H1 (cell line): Measurements from ENCODE around the gene MRM2. TPM values are rescaled to one million over a fixed set of nuclear protein-coding genes. Genes with fewer than 3 reads are reported as not detected.

ENCODE experiments used
- CTCF ChIA-PET: fragments of 300-600 bp; sonication (Branson Sonifier 250); formaldehyde crosslinking; loops from one replicate; lab custom pipeline; 2021; ENCODE audit not compliant: partially characterized antibody; lab: Charles Lee
- POLR2A ChIA-PET: fragments of 300-600 bp; sonication (Branson Sonifier 250); formaldehyde crosslinking; loops from one replicate; lab custom pipeline; 2021; ENCODE audit warnings: inconsistent platforms; ENCODE audit not compliant: partially characterized antibody; lab: Charles Lee
- DNase-seq, 2 experiments: peaks; one replicate each; pipeline versions ENCODE4 v3.0.0 to v3.0.0-alpha.2; 2010 to 2022; ENCODE audit warnings: low spot score in 2 of 2, low read depth in 1 of 2, mixed read lengths in 1 of 2
- FAIRE-seq: peaks from 2 replicates; lab custom pipeline; 2011; peaks lifted over from hg19 to GRCh38; lab: Jason Lieb, UNC
- H2AFZ ChIP-seq: 2 replicates; pipeline ENCODE4 v1.8.1; 2012; ENCODE audit warnings: low read length, inconsistent platforms
- H2AK5ac ChIP-seq: 2 replicates; pipeline ENCODE4 v1.6.1; 2013; ENCODE audit warnings: low read depth, low read length
- H2BK120ac ChIP-seq: replicated peaks from 2 replicates; pipeline ENCODE3; 2013; ENCODE audit warnings: low read depth, low read length, inconsistent platforms
- H2BK12ac ChIP-seq: 2 replicates; pipeline ENCODE4 v1.6.1; 2013; ENCODE audit warnings: low read depth, low read length
- H2BK15ac ChIP-seq: 2 replicates; pipeline ENCODE4 v1.6.1; 2013; ENCODE audit warnings: low read length
- H2BK20ac ChIP-seq: 2 replicates; pipeline ENCODE4 v1.6.1; 2013; ENCODE audit warnings: low read length
- H2BK5ac ChIP-seq: 2 replicates; pipeline ENCODE4 v1.6.1; 2013; ENCODE audit warnings: low read depth, low read length
- H3K14ac ChIP-seq: 2 replicates; pipeline ENCODE4 v1.6.1; 2013; ENCODE audit warnings: inconsistent platforms; ENCODE audit not compliant: insufficient read length
- H3K18ac ChIP-seq: 2 replicates; pipeline ENCODE4 v1.6.1; 2013; ENCODE audit warnings: low read length; ENCODE audit errors: extremely low read depth
- H3K23ac ChIP-seq: 2 replicates; pipeline ENCODE4 v1.6.1; 2013; ENCODE audit warnings: inconsistent platforms; ENCODE audit not compliant: insufficient read length
- H3K23me2 ChIP-seq: 2 replicates; pipeline ENCODE4 v1.6.1; 2013; ENCODE audit warnings: low read depth, low read length
- H3K27ac ChIP-seq: 2 replicates; pipeline ENCODE4 v1.6.1; 2011; ENCODE audit warnings: low read depth, low read length, inconsistent platforms
- H3K27me3 ChIP-seq, 4 experiments: replicated peaks in 1 of 4; 1 replicate in 1 of 4; 2 replicates in 3 of 4; pipeline versions ENCODE4 v1.6.1 to v1.8.1; 2011 to 2013; ENCODE audit warnings: low read length in 3 of 4, mild to moderate bottlenecking in 3 of 4, inconsistent platforms in 2 of 4, mixed read lengths in 2 of 4, moderate library complexity in 1 of 4; ENCODE audit not compliant: control insufficient read depth in 3 of 4, insufficient read depth in 3 of 4; ENCODE audit errors: extremely low read depth in 1 of 4
- H3K36me3 ChIP-seq, 4 experiments: 2 replicates each; pipeline versions ENCODE4 v1.6.1 to v1.8.1; 2011 to 2013; ENCODE audit warnings: mild to moderate bottlenecking in 4 of 4, low read length in 3 of 4, moderate library complexity in 2 of 4, control low read depth in 1 of 4, inconsistent platforms in 1 of 4; ENCODE audit not compliant: insufficient read depth in 4 of 4, control insufficient read depth in 2 of 4
- H3K4ac ChIP-seq: replicated peaks from 2 replicates; pipeline ENCODE3; 2013; ENCODE audit warnings: low read length, low read depth, mixed read lengths, inconsistent platforms; ENCODE audit not compliant: insufficient read length
- H3K4me1 ChIP-seq, 4 experiments: replicated peaks in 1 of 4; 1 replicate in 1 of 4; 2 replicates in 3 of 4; pipeline versions ENCODE4 v1.6.1 to v1.8.1; 2011 to 2013; ENCODE audit warnings: low read length in 3 of 4, inconsistent platforms in 2 of 4, mixed read lengths in 1 of 4; ENCODE audit not compliant: insufficient read depth in 4 of 4, control insufficient read depth in 3 of 4
- H3K4me2 ChIP-seq, 2 experiments: 2 replicates each; pipeline versions ENCODE4 v1.6.1 to v1.8.1; 2011 to 2013; ENCODE audit warnings: low read depth in 2 of 2, low read length in 2 of 2, control low read depth in 1 of 2, inconsistent platforms in 1 of 2, mild to moderate bottlenecking in 1 of 2; ENCODE audit not compliant: insufficient read depth in 1 of 2
- H3K4me3 ChIP-seq, 4 experiments: fragments of 200-600, 300-600 bp in 1 of 4; sonication (generic), shearing (Covaris generic), sonication (Bioruptor Twin) in 1 of 4; 2 replicates each; pipeline versions ENCODE4 v1.5.1 to v1.8.1; 2011 to 2016; ENCODE audit warnings: low read length in 4 of 4, low read depth in 3 of 4, control low read depth in 2 of 4, inconsistent platforms in 2 of 4, mild to moderate bottlenecking in 2 of 4, mixed read lengths in 1 of 4, moderate library complexity in 1 of 4; ENCODE audit not compliant: insufficient read depth in 2 of 4; ENCODE audit errors: extremely low read depth in 1 of 4
- H3K56ac ChIP-seq: replicated peaks from 2 replicates; pipeline ENCODE3; 2013; ENCODE audit warnings: low read depth, mild to moderate bottlenecking, mixed read lengths, low read length, inconsistent platforms; ENCODE audit not compliant: insufficient read length
- H3K79me1 ChIP-seq: 2 replicates; pipeline ENCODE4 v1.6.1; 2013; ENCODE audit warnings: low read depth, low read length, control low read depth
- H3K79me2 ChIP-seq, 2 experiments: 2 replicates each; pipeline versions ENCODE4 v1.6.1 to v1.8.1; 2012 to 2013; ENCODE audit warnings: low read length in 2 of 2, mild to moderate bottlenecking in 2 of 2, inconsistent platforms in 1 of 2; ENCODE audit not compliant: insufficient read depth in 2 of 2, control insufficient read depth in 1 of 2
- H3K9ac ChIP-seq, 4 experiments: replicated peaks in 1 of 4; 1 replicate in 1 of 4; 2 replicates in 3 of 4; pipeline versions ENCODE4 v1.6.1 to v1.8.1; 2011 to 2013; ENCODE audit warnings: low read depth in 3 of 4, low read length in 3 of 4, control low read depth in 2 of 4, mild to moderate bottlenecking in 2 of 4, moderate library complexity in 2 of 4, inconsistent platforms in 1 of 4; ENCODE audit errors: extremely low read depth in 1 of 4
- H3K9me3 ChIP-seq, 2 experiments: 2 replicates each; pipeline versions ENCODE4 v1.6.1 to v1.8.1; 2012 to 2013; ENCODE audit warnings: mild to moderate bottlenecking in 2 of 2, moderate library complexity in 2 of 2, control low read depth in 1 of 2, inconsistent platforms in 1 of 2, low read depth in 1 of 2, low read length in 1 of 2, mixed read lengths in 1 of 2; ENCODE audit not compliant: insufficient read depth in 2 of 2
- H4K20me1 ChIP-seq, 2 experiments: replicated peaks in 1 of 2; 2 replicates each; pipeline versions ENCODE3 to v1.8.1; 2011 to 2013; ENCODE audit warnings: inconsistent platforms in 2 of 2, low read length in 2 of 2, mild to moderate bottlenecking in 1 of 2; ENCODE audit not compliant: insufficient read depth in 2 of 2, control insufficient read depth in 1 of 2
- H4K5ac ChIP-seq: 2 replicates; pipeline ENCODE4 v1.6.1; 2013; ENCODE audit warnings: low read length, low read depth, mixed read lengths, inconsistent platforms; ENCODE audit not compliant: insufficient read length
- H4K8ac ChIP-seq: 2 replicates; pipeline ENCODE4 v1.8.0; 2013; ENCODE audit warnings: mild to moderate bottlenecking, moderate library complexity, low read length, inconsistent platforms; ENCODE audit not compliant: insufficient read depth; ENCODE audit errors: extremely low read depth
- H4K91ac ChIP-seq: replicated peaks from 2 replicates; pipeline ENCODE3; 2013; ENCODE audit warnings: low read length, mixed read lengths, inconsistent platforms; ENCODE audit not compliant: insufficient read length
- ASH2L ChIP-seq: fragments of 200-600, 300-600 bp; sonication (generic); IDR thresholded peaks from one replicate; pipeline ENCODE4 v1.7.1; 2017; ENCODE audit warnings: low read length
- CBX5 ChIP-seq: fragments of 300-800, 300-1000 bp; sonication (generic); IDR thresholded peaks from 2 replicates; pipeline ENCODE4 v1.7.1; 2016; ENCODE audit warnings: antibody characterized with exemption, low read length, low read depth
- E2F6 ChIP-seq: IDR thresholded peaks from 2 replicates; pipeline ENCODE4 v1.6.1; 2012; ENCODE audit warnings: inconsistent platforms
- EP300 ChIP-seq, 2 experiments: IDR thresholded peaks; 1 replicate in 1 of 2; 2 replicates in 1 of 2; pipeline ENCODE4 v1.6.1; 2011 to 2012; ENCODE audit warnings: low read depth in 2 of 2, low read length in 2 of 2, mild to moderate bottlenecking in 2 of 2, borderline replicate concordance in 1 of 2, inconsistent platforms in 1 of 2, moderate library complexity in 1 of 2
- GABPA ChIP-seq: IDR thresholded peaks from 2 replicates; pipeline ENCODE4 v1.6.1; 2011; ENCODE audit warnings: mild to moderate bottlenecking, low read length, moderate library complexity, borderline replicate concordance; ENCODE audit not compliant: insufficient read depth
- NRF1 ChIP-seq: IDR thresholded peaks from 2 replicates; pipeline ENCODE4 v1.6.1; 2011; ENCODE audit warnings: mild to moderate bottlenecking, low read depth, low read length, improper control_type of control experiment
- RXRA ChIP-seq: IDR thresholded peaks from 2 replicates; pipeline ENCODE4 v1.6.1; 2011; ENCODE audit warnings: low read depth, mild to moderate bottlenecking, low read length, moderate library complexity; ENCODE audit not compliant: insufficient read depth
- SP1 ChIP-seq: IDR thresholded peaks from 2 replicates; pipeline ENCODE4 v1.6.1; 2011; ENCODE audit warnings: low read depth, low read length
- SRF ChIP-seq: IDR thresholded peaks from 2 replicates; pipeline ENCODE4 v1.6.1; 2011; ENCODE audit warnings: mild to moderate bottlenecking, low read depth, low read length, moderate library complexity
- TAF1 ChIP-seq: IDR thresholded peaks from 2 replicates; pipeline ENCODE4 v1.6.1; 2011; ENCODE audit warnings: mild to moderate bottlenecking, low read depth, low read length
- TBP ChIP-seq: IDR thresholded peaks from 2 replicates; pipeline ENCODE4 v1.6.1; 2011; ENCODE audit warnings: low read depth, low read length, improper control_type of control experiment
- ZNF274 ChIP-seq: IDR thresholded peaks from 2 replicates; pipeline ENCODE4 v1.7.0; 2012; ENCODE audit warnings: low read length, borderline replicate concordance; ENCODE audit errors: extremely low read depth
- WGBS, 2 experiments: shearing (Covaris generic) in 1 of 2; methylation state at CpG; one replicate each; pipeline versions ENCODE4 v1.1.6 to v1.1.7; 2013 to 2015; ENCODE audit warnings: low lambda C conversion rate in 2 of 2, mixed read lengths in 2 of 2, inconsistent platforms in 1 of 2, low coverage in 1 of 2, missing lambda C conversion rate in 1 of 2; ENCODE audit not compliant: insufficient replicate concordance in 2 of 2, insufficient coverage in 1 of 2, insufficient read length in 1 of 2; ENCODE audit errors: extremely low coverage in 1 of 2, missing lambda C conversion rate in 1 of 2; 5-methylcytosine and 5-hydroxymethylcytosine counted together
- polyA plus RNA-seq, 7 experiments: library from polyadenylated mRNA; depleted of rRNA in 3 of 7; stranded (reverse) in 5 of 7; unstranded in 2 of 7; fragments of >200 nt in 5 of 7; fragments of 200-250 nt in 2 of 7; gene quantifications; 1 replicate in 5 of 7; 2 replicates in 1 of 7; 4 replicates in 1 of 7; pipeline versions ENCODE4 v1.2.1 to v1.2.3, GENCODE V29; 2011 to 2013; ENCODE audit warnings: missing spikeins in 2 of 7, mixed read lengths in 2 of 7
- total RNA-seq: library from RNA; stranded (reverse); fragmentation: NEBNext Ultra II Directional; extraction: Animal tissue kit (Norgen Biotek cat#: 25700); gene quantifications from 2 replicates; pipeline ENCODE4 v1.2.1, GENCODE V29; 2021

Gene MRM2
- total and polyA plus RNA-seq, 2 of the 8 experiments (the other 6 are each of a cell fraction or from before 2014, with no cell fraction given), result 17.2 to 38.6 TPM

GRCh38 chr7:2275101-2275500 is 33.1 kb upstream of the MRM2 start:
- H3K56ac ChIP-seq, result no peak overlapping the region
- H3K4ac ChIP-seq, result no peak overlapping the region
- no peak overlapping the region for H4K91ac ChIP-seq
- ChIA-PET CTCF (interaction anchor here (1.0 to 1.6 kb wide), 4 partner anchors 11 to 27 kb away, joined by 4 to 9 read pairs (median 6); no protein-coding TSS in a partner anchor), POLR2A (interaction anchor here (1.7 kb wide), 1 partner anchor 80 kb away, joined by 5 read pairs; no protein-coding TSS in a partner anchor)
- H3K23ac ChIP-seq, result no peak overlapping the region
- no peaks in the 10 kb centered on the region for H3K9me3 ChIP-seq
- no peak overlapping the region for H3K9ac ChIP-seq
- no peak overlapping the region for H2BK20ac ChIP-seq
- no peak for FAIRE-seq
- no peak overlapping the region for H2AFZ ChIP-seq
- no peak overlapping the region for H2BK15ac ChIP-seq
- no peaks in the 10 kb centered on the region for H3K23me2 ChIP-seq
- H2BK120ac ChIP-seq, result no peak overlapping the region
- peaks cover 0 to 10% (median 3%) of the 10 kb centered on the region in 4 experiments; a peak in 1 of 8 replicates for H3K36me3 ChIP-seq
- H3K14ac ChIP-seq, result no peak overlapping the region
- no peak overlapping the region for H2BK12ac ChIP-seq
- 90% methylated on average over 15 of the region's 18 CpGs; no CpG with 5 or more reads in 1 of the 2 experiments for WGBS, 2 experiments
- no peak overlapping the region for H4K8ac ChIP-seq
- no peak for DNase-seq
- H3K79me1 ChIP-seq, result no peaks in the 10 kb centered on the region; the same call in 1 of the 2 replicates
- H3K27me3 ChIP-seq, result no peaks in the 10 kb centered on the region
- 0 out of 2 replicates have a peak overlapping the region, but pooled peaks have one; percentile 52 for H2BK5ac ChIP-seq
- no peak overlapping the region for H4K5ac ChIP-seq
- H3K79me2 ChIP-seq, result peaks cover 0 to 4% of the 10 kb centered on the region in 2 experiments; a peak in 1 of 4 replicates
- no peak overlapping the region for H2AK5ac ChIP-seq
- H3K4me2 ChIP-seq, result no peak overlapping the region
- H3K4me1 ChIP-seq, result peaks cover 0 to 5% (median under 1%) of the 10 kb centered on the region in 4 experiments; a peak in 3 of 7 replicates
- H3K27ac ChIP-seq, result no peak overlapping the region
- H3K18ac ChIP-seq, result no peak overlapping the region
- no peak overlapping the region for H3K4me3 ChIP-seq
- H4K20me1 ChIP-seq, result peaks cover 1 to 2% of the 10 kb centered on the region in 2 experiments
- TF ChIP-seq EP300 (IDR thresholded peaks at IDR 0.05; ENCODE audit: borderline replicate concordance in 1 of 2, low read depth in 2 of 2, low read length in 2 of 2), result no peak
- no peak for TF ChIP-seq GABPA
- TF ChIP-seq NRF1, result no peak
- no peak for TF ChIP-seq ZNF274
- no peak for TF ChIP-seq TAF1
- TF ChIP-seq E2F6, result no peak
- TF ChIP-seq RXRA, result no peak
- no peak for TF ChIP-seq TBP
- TF ChIP-seq ASH2L, result no peak
- no peak for TF ChIP-seq SRF
- TF ChIP-seq SP1, result no peak
- TF ChIP-seq CBX5, result no peak
